ENCODE results near the gene UBE2O.

The UBE2O gene

DNA sequence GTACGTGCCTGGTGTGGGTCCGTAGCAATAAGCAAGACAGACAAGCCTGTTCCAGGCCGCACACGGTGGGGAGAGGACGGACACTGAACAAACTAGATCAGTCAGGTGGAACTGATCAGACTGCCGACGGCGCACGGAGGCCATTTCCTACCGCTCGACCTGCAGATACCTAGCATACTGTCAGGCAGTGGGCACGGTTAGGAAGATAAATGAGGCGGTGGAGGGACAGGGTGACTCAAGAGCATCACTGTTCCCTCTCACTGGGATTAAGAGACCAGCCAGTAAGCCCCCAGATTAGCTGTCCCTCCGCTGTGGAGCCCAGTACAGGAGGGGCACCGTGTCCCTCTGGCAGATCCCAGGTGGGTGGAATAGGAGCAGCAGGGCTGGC, 19.3 kb upstream of the UBE2O start:
- TF ChIP-seq, protein P1, sequence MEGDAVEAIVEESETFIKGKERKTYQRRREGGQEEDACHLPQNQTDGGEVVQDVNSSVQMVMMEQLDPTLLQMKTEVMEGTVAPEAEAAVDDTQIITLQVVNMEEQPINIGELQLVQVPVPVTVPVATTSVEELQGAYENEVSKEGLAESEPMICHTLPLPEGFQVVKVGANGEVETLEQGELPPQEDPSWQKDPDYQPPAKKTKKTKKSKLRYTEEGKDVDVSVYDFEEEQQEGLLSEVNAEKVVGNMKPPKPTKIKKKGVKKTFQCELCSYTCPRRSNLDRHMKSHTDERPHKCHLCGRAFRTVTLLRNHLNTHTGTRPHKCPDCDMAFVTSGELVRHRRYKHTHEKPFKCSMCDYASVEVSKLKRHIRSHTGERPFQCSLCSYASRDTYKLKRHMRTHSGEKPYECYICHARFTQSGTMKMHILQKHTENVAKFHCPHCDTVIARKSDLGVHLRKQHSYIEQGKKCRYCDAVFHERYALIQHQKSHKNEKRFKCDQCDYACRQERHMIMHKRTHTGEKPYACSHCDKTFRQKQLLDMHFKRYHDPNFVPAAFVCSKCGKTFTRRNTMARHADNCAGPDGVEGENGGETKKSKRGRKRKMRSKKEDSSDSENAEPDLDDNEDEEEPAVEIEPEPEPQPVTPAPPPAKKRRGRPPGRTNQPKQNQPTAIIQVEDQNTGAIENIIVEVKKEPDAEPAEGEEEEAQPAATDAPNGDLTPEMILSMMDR (IDR thresholded peaks at IDR 0.05), result no peak
- no peak overlapping the region for H3K4me3 ChIP-seq
- peak; percentile 64 for DNase-seq (ENCODE audit: low spot score)
- H3K27ac ChIP-seq, result no peak overlapping the region

DNA sequence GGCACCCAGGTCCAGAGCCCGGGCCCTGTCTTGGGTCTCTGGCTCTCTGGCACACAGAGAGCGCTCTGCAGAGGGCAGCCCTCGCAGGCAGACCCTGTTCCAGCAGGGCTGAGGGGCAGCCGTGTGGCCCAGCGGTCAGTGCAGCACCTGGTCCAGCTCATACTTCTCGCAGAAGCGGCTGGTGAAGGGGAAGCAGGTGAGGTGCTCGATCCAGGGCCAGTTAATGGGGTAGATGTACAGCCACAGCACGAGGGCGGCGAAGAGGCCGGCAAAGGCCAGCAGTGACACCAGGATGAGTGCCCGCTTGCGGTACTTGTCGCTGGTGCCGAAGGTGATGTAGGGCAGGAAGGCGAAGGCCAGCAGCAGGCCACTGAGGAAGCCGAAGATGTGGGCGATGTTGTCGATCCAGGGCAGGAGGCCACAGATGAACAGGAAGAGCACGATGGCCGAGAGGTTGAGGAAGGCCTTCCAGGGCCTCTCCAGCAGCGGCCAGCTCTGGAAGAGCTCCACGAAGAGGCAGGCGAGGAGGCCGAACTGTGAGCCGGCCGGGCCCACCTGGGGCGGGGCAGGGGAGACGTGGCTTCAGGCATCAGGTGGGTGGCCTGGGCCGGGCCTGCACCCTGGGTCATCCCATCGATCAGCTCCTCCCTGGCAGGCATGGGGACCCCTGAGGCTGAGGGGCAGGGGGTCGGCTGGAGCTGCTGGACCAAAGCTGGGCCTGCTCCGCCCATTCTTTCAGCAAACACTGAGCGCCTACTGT, 18.7 kb upstream of the UBE2O start:
- DNase-seq (ENCODE audit: low spot score), result peak; percentile 71
- Histone ChIP-seq H3K4me3 (no peak overlapping the region), H3K27ac (no peak overlapping the region)
- TF ChIP-seq, protein P1 (IDR thresholded peaks at IDR 0.05), result no peak

DNA sequence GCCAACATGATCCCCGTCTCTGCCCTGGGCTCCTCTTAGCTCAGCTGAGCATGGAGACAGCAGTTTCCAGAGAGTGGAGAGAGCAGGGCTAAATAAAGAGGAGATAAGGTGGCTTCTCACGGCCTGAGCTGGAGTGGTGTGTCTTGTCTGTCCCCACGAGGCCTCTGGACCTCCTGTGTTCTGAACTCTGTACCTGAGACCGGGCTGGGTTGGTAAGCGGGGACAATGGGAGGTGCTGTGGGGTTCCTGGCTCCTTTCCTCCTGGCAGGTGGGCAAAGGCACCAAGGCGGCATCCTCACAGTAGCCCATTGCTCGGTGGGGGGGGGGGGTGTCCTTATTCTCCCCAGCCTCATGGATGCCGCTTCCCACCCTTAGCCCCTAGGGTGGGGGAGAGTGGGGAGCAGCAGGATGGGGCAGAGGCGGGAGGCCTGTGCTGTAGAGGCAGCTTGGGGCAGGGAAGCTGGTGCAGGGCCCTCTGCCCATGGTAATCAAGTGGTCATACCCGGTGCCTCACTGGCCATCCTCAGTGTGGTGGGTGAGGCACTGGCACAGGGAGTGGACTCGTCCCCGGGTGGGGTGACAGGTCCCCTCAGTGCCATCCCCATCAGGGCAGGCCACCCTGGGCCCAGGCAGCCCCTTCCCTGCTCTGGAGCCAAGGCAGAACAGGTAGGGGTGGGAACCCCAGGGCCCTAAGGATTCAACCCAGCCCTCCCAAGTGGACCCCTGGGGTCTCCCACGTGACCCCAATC, 17.2 kb upstream of the UBE2O start:
- peak; percentile 69 for DNase-seq (ENCODE audit: low spot score)
- TF ChIP-seq, protein P1 (IDR thresholded peaks at IDR 0.05), result no peak
- Histone ChIP-seq H3K4me3 (no peak overlapping the region), H3K27ac (no peak overlapping the region)

DNA sequence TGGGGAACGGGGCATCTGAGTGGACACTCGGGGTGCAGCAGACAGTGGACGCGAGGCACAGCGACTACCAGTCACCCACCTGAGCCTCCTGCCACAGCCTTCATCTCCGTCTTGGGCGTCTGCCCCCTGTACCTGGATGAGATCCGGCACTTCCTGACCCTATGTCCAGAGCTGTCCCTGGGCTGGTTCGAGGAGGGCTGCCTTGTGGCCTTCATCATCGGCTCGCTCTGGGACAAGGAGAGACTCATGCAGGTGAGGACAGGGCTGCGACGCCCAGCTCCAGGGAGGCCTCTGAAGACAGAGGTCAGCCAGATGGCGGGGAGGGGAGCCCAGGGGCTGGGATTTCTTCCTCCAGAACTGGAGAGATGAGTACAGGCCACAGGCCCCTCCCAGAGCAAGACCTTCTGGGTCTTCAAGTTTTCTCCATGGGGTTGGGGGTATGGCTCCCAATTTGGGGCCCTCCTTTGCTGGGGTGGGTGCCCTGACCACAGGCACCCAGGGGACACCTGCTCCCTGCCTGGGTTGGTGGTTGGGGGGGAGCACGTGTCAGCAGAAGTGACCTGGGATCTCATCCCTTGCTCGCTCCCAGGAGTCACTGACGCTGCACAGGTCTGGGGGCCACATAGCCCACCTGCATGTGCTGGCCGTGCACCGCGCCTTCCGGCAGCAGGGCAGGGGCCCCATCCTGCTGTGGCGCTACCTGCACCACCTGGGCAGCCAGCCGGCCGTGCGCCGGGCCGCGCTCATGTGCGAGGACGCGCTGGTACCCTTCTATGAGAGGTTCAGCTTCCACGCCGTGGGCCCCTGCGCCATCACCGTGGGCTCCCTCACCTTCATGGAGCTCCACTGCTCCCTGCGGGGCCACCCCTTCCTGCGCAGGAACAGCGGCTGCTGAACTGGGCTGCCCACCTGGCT, 16.4 kb upstream of the UBE2O start:
- TF ChIP-seq, protein P1 (IDR thresholded peaks at IDR 0.05), result no peak
- H3K4me3 ChIP-seq, result no peak overlapping the region
- H3K27ac ChIP-seq, result no peak overlapping the region
- DNase-seq (ENCODE audit: low spot score), result peak; percentile 68

DNA sequence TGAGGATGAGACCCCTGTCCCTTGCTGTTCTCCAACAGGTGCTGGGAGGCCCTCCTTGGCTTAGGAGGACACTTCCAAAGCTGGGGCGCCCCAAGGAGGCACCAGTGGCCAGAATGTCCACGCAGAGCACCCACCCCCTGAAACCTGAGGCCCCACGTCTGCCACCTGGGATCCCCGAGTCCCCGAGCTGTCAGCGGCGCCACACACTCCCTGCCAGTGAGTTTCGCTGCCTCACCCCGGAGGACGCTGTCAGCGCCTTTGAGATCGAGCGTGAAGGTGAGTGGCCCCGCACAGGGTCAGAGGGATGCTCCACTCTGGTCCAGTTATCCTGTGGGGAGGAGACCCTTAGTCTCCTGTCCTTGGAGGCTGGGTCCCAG, 15.7 kb upstream of the UBE2O start:
- Histone ChIP-seq H3K4me3 (no peak overlapping the region), H3K27ac (no peak overlapping the region)
- DNase-seq (ENCODE audit: low spot score), result no peak
- TF ChIP-seq, protein P1 (IDR thresholded peaks at IDR 0.05), result no peak

DNA sequence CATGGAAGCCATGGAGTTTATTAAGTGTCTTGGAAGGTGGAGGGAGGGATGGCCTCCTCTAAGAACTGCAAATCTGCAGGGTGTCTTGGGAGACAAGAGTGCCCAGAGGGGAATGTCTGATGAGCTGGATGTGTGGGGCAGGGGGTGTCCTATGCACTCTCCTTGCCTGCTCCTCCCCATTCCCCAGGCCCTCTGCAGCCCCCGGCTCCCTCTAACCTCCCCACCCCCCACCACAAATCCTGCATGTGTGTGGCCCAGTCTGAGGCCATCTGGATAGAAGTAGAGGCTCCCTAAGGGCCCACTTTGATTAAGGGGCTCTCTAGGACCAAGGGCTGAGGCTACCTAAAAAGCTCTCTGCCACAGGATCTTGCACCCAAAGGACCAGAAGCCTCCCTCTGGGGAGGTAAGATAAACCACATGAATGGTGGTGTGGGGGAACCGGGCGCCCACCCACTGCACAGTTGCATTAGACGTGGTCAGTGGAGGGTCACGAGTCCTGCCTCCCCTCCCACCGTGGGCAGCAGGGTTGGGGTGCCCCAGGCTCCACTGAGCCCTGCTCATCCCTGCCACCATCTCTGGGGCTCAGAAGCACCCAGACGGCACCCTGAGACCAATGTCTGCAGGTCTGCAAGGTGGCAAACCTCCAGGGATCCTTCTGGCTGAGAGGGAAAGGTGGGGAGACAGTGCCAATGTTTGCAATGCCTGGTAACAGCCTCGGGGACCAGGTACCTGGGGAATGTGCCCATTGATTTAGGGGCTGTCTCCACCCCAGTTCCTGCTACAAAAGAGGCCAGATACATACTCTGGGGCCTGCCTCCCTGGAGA, 15.1 kb upstream of the UBE2O start:
- TF ChIP-seq, protein P1 (IDR thresholded peaks at IDR 0.05), result no peak
- peak; percentile 66 for DNase-seq (ENCODE audit: low spot score)
- no peak overlapping the region for H3K27ac ChIP-seq
- no peak overlapping the region for H3K4me3 ChIP-seq
